Measurements from ENCODE around the gene VAV3.

Gene VAV3

GRCh38 chr1:107525961-107526360 lies 439.0 kb downstream of the VAV3 start:
- H3K4me3 Mint-ChIP-seq: no peak overlapping the region
- no peaks in the 10 kb centered on the region for H3K9me3 Mint-ChIP-seq
- H3K27me3 Mint-ChIP-seq (ENCODE audit: low read depth): no peaks in the 10 kb centered on the region
- H3K27ac Mint-ChIP-seq: no peak overlapping the region
- peaks cover 10% of the 10 kb centered on the region for H3K4me1 Mint-ChIP-seq
- no peaks in the 10 kb centered on the region for H3K36me3 Mint-ChIP-seq (ENCODE audit: low read depth)
- TF ChIP-seq CTCF (IDR thresholded peaks at IDR 0.05; ENCODE audit: unreplicated experiment in 3 of 3): no peak

- TF ChIP-seq CTCF (IDR thresholded peaks at IDR 0.05; ENCODE audit: unreplicated experiment in 3 of 3): no peak
- no peak overlapping the region for H3K4me3 Mint-ChIP-seq
- no peaks in the 10 kb centered on the region for H3K27me3 Mint-ChIP-seq (ENCODE audit: low read depth)
- no peak overlapping the region for H3K27ac Mint-ChIP-seq
- peaks cover 10% of the 10 kb centered on the region for H3K4me1 Mint-ChIP-seq
- no peaks in the 10 kb centered on the region for H3K36me3 Mint-ChIP-seq (ENCODE audit: low read depth)
- no peaks in the 10 kb centered on the region for H3K9me3 Mint-ChIP-seq
These were observed 439.8 kb downstream of the VAV3 start for GRCh38 chr1:107525145-107525544.

- no peak for TF ChIP-seq CTCF (IDR thresholded peaks at IDR 0.05; ENCODE audit: unreplicated experiment in 3 of 3)
- H3K4me1 Mint-ChIP-seq: peaks cover 4% of the 10 kb centered on the region
- H3K36me3 Mint-ChIP-seq (ENCODE audit: low read depth): no peaks in the 10 kb centered on the region
- H3K27me3 Mint-ChIP-seq (ENCODE audit: low read depth): no peaks in the 10 kb centered on the region
- no peak overlapping the region for H3K27ac Mint-ChIP-seq
- no peak overlapping the region for H3K4me3 Mint-ChIP-seq
- H3K9me3 Mint-ChIP-seq: peaks cover 3% of the 10 kb centered on the region
These were observed 440.7 kb downstream of the VAV3 start for GRCh38 chr1:107524301-107524700.

GRCh38 chr1:107523736-107524135 lies 441.2 kb downstream of the VAV3 start:
- Mint-ChIP-seq H3K36me3 (ENCODE audit: low read depth) (no peaks in the 10 kb centered on the region), H3K9me3 (peaks cover 3% of the 10 kb centered on the region), H3K27ac (no peak overlapping the region), H3K4me1 (peaks cover 4% of the 10 kb centered on the region), H3K4me3 (no peak overlapping the region), H3K27me3 (ENCODE audit: low read depth) (no peaks in the 10 kb centered on the region)
- no peak for TF ChIP-seq CTCF (IDR thresholded peaks at IDR 0.05; ENCODE audit: unreplicated experiment in 3 of 3)

GRCh38 chr1:107523061-107523460 lies 441.9 kb downstream of the VAV3 start:
- Mint-ChIP-seq H3K4me3 (no peak overlapping the region), H3K9me3 (peaks cover 3% of the 10 kb centered on the region), H3K27ac (no peak overlapping the region), H3K36me3 (ENCODE audit: low read depth) (no peaks in the 10 kb centered on the region), H3K4me1 (peaks cover 4% of the 10 kb centered on the region), H3K27me3 (ENCODE audit: low read depth) (no peaks in the 10 kb centered on the region)
- no peak for TF ChIP-seq CTCF (IDR thresholded peaks at IDR 0.05; ENCODE audit: unreplicated experiment in 3 of 3)

Data from nephron (organoid).